HG03039 (cell line): ENCODE results near the gene FAM174A.
A peak's percentile ranks its signal among the peaks of the same experiment; 100 is the strongest.

ENCODE experiments used
- ATAC-seq: cut with Tn5 transposase; IDR thresholded peaks from one replicate; pipeline ENCODE4 v1.9.1; 2021; ENCODE audit warnings: mild to moderate bottlenecking, moderate library complexity; ENCODE audit not compliant: unreplicated experiment

Gene FAM174A

GRCh38 chr5:100535060-100536005 lies at the start of gene FAM174A:
Gene FAM174A (plus strand): TSS chr5:100535374. CDS start chr5:100535531, 157 bp downstream.
- peak; percentile 98 for ATAC-seq

- no peak for ATAC-seq
Measured at GRCh38 chr5:100493996-100494395, 41.2 kb upstream of the FAM174A start.

- ATAC-seq, result no peak
Measured at GRCh38 chr5:100496296-100496695, 38.9 kb upstream of the FAM174A start.

GRCh38 chr5:100502684-100503083 lies 32.5 kb upstream of the FAM174A start:
- ATAC-seq, result no peak

GRCh38 chr5:100505984-100506670 lies 29.0 kb upstream of the FAM174A start:
- ATAC-seq, result no peak

- ATAC-seq, result peak; percentile 47
Measured at GRCh38 chr5:100516285-100516684, 18.9 kb upstream of the FAM174A start.

GRCh38 chr5:100517301-100517974 lies 17.7 kb upstream of the FAM174A start:
- ATAC-seq, result no peak

GRCh38 chr5:100518377-100518776 lies 16.8 kb upstream of the FAM174A start:
- no peak for ATAC-seq

GRCh38 chr5:100519075-100519474 lies 16.1 kb upstream of the FAM174A start:
- no peak for ATAC-seq

- no peak for ATAC-seq
Measured at GRCh38 chr5:100520348-100520747, 14.8 kb upstream of the FAM174A start.

GRCh38 chr5:100537946-100538345 lies 2.8 kb downstream of the FAM174A start:
- no peak for ATAC-seq

GRCh38 chr5:100539519-100539918 lies 4.3 kb downstream of the FAM174A start:
- no peak for ATAC-seq

GRCh38 chr5:100542086-100542485 lies 6.9 kb downstream of the FAM174A start:
- no peak for ATAC-seq

GRCh38 chr5:100546001-100546400 lies 10.8 kb downstream of the FAM174A start:
- no peak for ATAC-seq

- peak; percentile 79 for ATAC-seq
Measured at GRCh38 chr5:100550531-100551051, 15.4 kb downstream of the FAM174A start.

- no peak for ATAC-seq
Measured at GRCh38 chr5:100551183-100551582, 16.0 kb downstream of the FAM174A start.

GRCh38 chr5:100553209-100553608 lies 18.0 kb downstream of the FAM174A start:
- ATAC-seq, result no peak

- ATAC-seq, result no peak
Measured at GRCh38 chr5:100560860-100561259, 25.7 kb downstream of the FAM174A start.

GRCh38 chr5:100562821-100563220 lies 27.6 kb downstream of the FAM174A start:
- no peak for ATAC-seq

GRCh38 chr5:100566382-100567141 lies 31.4 kb downstream of the FAM174A start:
- ATAC-seq, result no peak
